M059J (cell line): ENCODE data around the gene SPAST. TPM values are rescaled to one million over a fixed set of nuclear protein-coding genes. Genes with fewer than 3 reads are reported as not detected.
"Not testable (repeated sequence)": the region's sequence is repeated elsewhere in the genome, so short reads cannot be mapped to it uniquely, and the experiment has no call there.

ENCODE experiments used
- DNase-seq: peaks from one replicate; pipeline ENCODE4 v3.0.0-alpha.2; 2012; ENCODE audit warnings: low read depth
- total RNA-seq: library from RNA; depleted of rRNA; stranded (reverse); fragments of >200 nt; shearing (Covaris generic); gene quantifications from 2 replicates; pipeline ENCODE4 v1.2.3, GENCODE V29; 2014; rRNA removed

SPAST gene
- total RNA-seq, 1 experiment from 2014 or later, result 13.9 TPM

GRCh38 chr2:32128636-32129035 is 65.3 kb downstream of the SPAST start:
- no peak for DNase-seq

GRCh38 chr2:32129086-32129485 is 65.7 kb downstream of the SPAST start:
- no peak for DNase-seq

GRCh38 chr2:32135409-32135808 is 72.1 kb downstream of the SPAST start:
- DNase-seq, result peak; percentile 85

GRCh38 chr2:32136097-32136496 is 72.7 kb downstream of the SPAST start:
- no peak for DNase-seq

- not testable (repeated sequence) for DNase-seq
Observed at GRCh38 chr2:32151544-32151943, 88.2 kb downstream of the SPAST start.

GRCh38 chr2:32159678-32160077 is 96.3 kb downstream of the SPAST start:
- no peak for DNase-seq

GRCh38 chr2:32161296-32161695 is 97.9 kb downstream of the SPAST start:
- no peak for DNase-seq

GRCh38 chr2:32164254-32164653 is 100.9 kb downstream of the SPAST start:
- DNase-seq, result not testable (repeated sequence)

- DNase-seq, result not testable (repeated sequence)
Observed at GRCh38 chr2:32165027-32165347, 101.6 kb downstream of the SPAST start.

GRCh38 chr2:32166115-32166574 is 102.8 kb downstream of the SPAST start:
- no peak for DNase-seq

- DNase-seq, result no peak
Observed at GRCh38 chr2:32168513-32168912, 105.2 kb downstream of the SPAST start.

GRCh38 chr2:32172870-32173269 is 109.5 kb downstream of the SPAST start:
- no peak for DNase-seq

- DNase-seq, result no peak
Observed at GRCh38 chr2:32182667-32183066, 119.3 kb downstream of the SPAST start.

- no peak for DNase-seq
Observed at GRCh38 chr2:32189011-32189410, 125.7 kb downstream of the SPAST start.

GRCh38 chr2:32192418-32192817 is 129.1 kb downstream of the SPAST start:
- DNase-seq, result no peak

- no peak for DNase-seq
Observed at GRCh38 chr2:32200814-32201213, 137.5 kb downstream of the SPAST start.

GRCh38 chr2:32203428-32203827 is 140.1 kb downstream of the SPAST start:
- not testable (repeated sequence) for DNase-seq

Other genes starting within 250 kb of the SPAST start
- gene MEMO1, start 52.5 kb upstream of the SPAST start, total RNA-seq, result 33.4 and 36.5 TPM in 2 replicates
- gene DPY30, start 23.8 kb upstream of the SPAST start, total RNA-seq, result 110 and 133 TPM in 2 replicates
- gene SLC30A6, start 102.3 kb downstream of the SPAST start, total RNA-seq, result 32.7 and 38.3 TPM in 2 replicates
- gene NLRC4, start 201.3 kb downstream of the SPAST start, total RNA-seq, result not detected in 2 replicates
- gene YIPF4, start 214.3 kb downstream of the SPAST start, total RNA-seq, result 33.6 and 48.1 TPM in 2 replicates